ENCODE results near the gene LMF1. TPM values are rescaled to one million over a fixed set of nuclear protein-coding genes. Genes with fewer than 3 reads are reported as not detected.
"Not testable (repeated sequence)": the region's sequence is repeated elsewhere in the genome, so short reads cannot be mapped to it uniquely, and the experiment has no call there.

Gene LMF1
- total and polyA plus RNA-seq, 5 donors from 2014 or later: 9.9 to 40.0 (median 12.4) TPM

DNA sequence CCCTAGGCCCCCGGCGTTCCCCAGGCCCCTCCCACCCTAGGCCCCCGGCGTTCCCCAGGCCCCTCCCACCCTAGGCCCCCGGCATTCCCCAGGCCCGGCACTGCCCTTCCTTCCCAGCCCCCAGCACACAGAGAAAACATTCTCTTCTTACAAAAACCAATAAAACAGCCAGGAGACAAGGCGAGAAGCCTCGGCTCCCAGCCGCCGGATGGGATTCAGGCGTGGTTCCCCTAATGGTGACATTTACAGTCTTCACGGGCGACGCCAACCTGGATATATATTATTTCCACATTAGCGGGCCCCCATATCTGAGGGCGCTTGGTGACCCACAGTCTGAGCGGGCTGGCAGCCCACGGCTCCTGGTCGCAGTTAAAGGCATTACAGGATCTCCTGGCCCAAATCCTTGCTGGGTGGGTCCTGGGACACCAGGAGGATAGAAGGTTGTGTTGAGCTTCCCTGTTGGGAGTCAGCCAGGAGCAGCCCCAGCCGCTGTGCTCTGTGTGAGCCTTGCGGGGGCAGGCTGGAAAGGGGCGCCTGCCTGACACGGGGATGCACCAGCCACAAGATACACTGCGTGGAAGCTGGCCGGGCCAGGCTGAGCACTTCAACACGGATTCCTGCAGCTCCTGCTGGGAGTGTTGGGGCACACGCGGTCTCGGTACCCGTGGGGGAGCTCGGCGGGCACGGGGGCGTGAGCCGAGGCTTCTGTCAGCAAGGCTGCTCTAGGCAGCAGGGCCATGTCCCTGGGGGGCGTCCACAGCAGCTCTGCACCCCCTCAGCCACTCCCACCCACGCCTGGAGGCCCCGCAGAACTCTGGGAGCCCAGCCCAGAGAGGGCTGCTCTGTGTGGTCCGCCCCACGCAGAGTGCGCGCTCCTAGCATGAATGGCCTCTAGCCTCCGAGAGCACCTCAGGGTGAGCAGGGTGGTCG lies 83.7 kb downstream of the LMF1 start:
- ATAC-seq (ENCODE audit: low read depth in 2 of 2): no peak
- no peaks in the 10 kb centered on the region for H3K4me1 Mint-ChIP-seq
- no peak for DNase-seq

GRCh38 chr16:886084-886543 lies 84.7 kb downstream of the LMF1 start:
- Mint-ChIP-seq H3K4me3 (no peak overlapping the region), H3K9me3 (peaks cover 0 to 2% (median 0%) of the 10 kb centered on the region in 7 donors), H3K4me1 (no peaks in the 10 kb centered on the region), H3K27me3 (no peaks in the 10 kb centered on the region), H3K27ac (no peak overlapping the region), H3K36me3 (no peaks in the 10 kb centered on the region)
- H3K27ac ChIP-seq (ENCODE audit: insufficient read depth, low read length, poor library complexity, severe bottlenecking): no peak overlapping the region
- no peak overlapping the region for H3K4me3 ChIP-seq (ENCODE audit: low read depth, low read length)
- no peak for DNase-seq
- H3K9me3 ChIP-seq (ENCODE audit: control insufficient read depth in 2 of 2, low read length in 2 of 2): peaks cover 22% of the 10 kb centered on the region in 2 experiments
- peaks cover 12% of the 10 kb centered on the region for H3K36me3 ChIP-seq (ENCODE audit: control insufficient read depth, insufficient read depth, low read length)
- ATAC-seq (ENCODE audit: low read depth in 2 of 2): no peak
- H3K4me1 ChIP-seq (ENCODE audit: control insufficient read depth, insufficient read depth, low read length, poor library complexity, severe bottlenecking): no peaks in the 10 kb centered on the region
- no peaks in the 10 kb centered on the region for H3K27me3 ChIP-seq (ENCODE audit: control insufficient read depth, insufficient read depth, low read length)

More for the DNA sequence above, 83.7 kb downstream of the LMF1 start:
- Histone ChIP-seq H3K4me3 (ENCODE audit: low read depth, low read length) (no peak overlapping the region), H3K27me3 (ENCODE audit: control insufficient read depth, insufficient read depth, low read length) (no peaks in the 10 kb centered on the region), H3K4me1 (ENCODE audit: control insufficient read depth, insufficient read depth, low read length, poor library complexity, severe bottlenecking) (no peaks in the 10 kb centered on the region), H3K9me3 (ENCODE audit: control insufficient read depth in 2 of 2, low read length in 2 of 2) (peaks cover 22% of the 10 kb centered on the region in 2 experiments), H3K36me3 (ENCODE audit: control insufficient read depth, insufficient read depth, low read length) (peaks cover 12% of the 10 kb centered on the region), H3K27ac (ENCODE audit: insufficient read depth, low read length, poor library complexity, severe bottlenecking) (no peak overlapping the region)
- H3K27ac Mint-ChIP-seq: peak overlapping the region in 1 of 3 donors; percentile 46
- H3K9me3 Mint-ChIP-seq: peaks cover 0 to 2% (median 0%) of the 10 kb centered on the region in 7 donors
- H3K27me3 Mint-ChIP-seq: no peaks in the 10 kb centered on the region
- H3K4me3 Mint-ChIP-seq: no peak overlapping the region
- peaks cover 3% of the 10 kb centered on the region for H3K36me3 Mint-ChIP-seq

DNA sequence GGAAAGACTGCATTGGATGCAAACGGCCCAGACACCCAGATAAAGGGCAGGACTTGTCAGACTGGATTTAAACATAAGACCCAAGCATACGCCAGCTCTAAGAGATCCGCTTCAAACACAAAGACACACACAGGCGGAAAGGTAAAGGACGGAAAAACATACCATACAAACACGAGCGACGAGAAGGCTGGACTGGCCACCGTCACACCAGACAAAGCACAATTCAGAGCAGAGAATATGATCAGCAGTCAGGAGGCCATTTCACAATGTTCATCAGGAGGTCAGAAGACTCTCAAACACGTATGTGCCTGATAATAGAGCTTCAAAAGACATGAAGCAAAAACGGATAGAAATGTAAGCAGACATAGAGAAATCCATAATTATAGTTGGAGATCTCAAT lies 85.4 kb downstream of the LMF1 start:
- Mint-ChIP-seq H3K4me3 (no peak overlapping the region), H3K9me3 (peaks cover 0 to 2% (median 0%) of the 10 kb centered on the region in 7 donors), H3K36me3 (no peaks in the 10 kb centered on the region), H3K27ac (no peak overlapping the region), H3K27me3 (no peaks in the 10 kb centered on the region), H3K4me1 (no peaks in the 10 kb centered on the region)
- DNase-seq (no peak), ATAC-seq (ENCODE audit: low read depth in 2 of 2) (no peak)
- Histone ChIP-seq H3K4me3 (ENCODE audit: low read depth, low read length) (no peak overlapping the region), H3K9me3 (ENCODE audit: control insufficient read depth in 2 of 2, low read length in 2 of 2) (peaks cover 22% of the 10 kb centered on the region in 2 experiments), H3K4me1 (ENCODE audit: control insufficient read depth, insufficient read depth, low read length, poor library complexity, severe bottlenecking) (no peaks in the 10 kb centered on the region), H3K27ac (ENCODE audit: insufficient read depth, low read length, poor library complexity, severe bottlenecking) (no peak overlapping the region), H3K36me3 (ENCODE audit: control insufficient read depth, insufficient read depth, low read length) (peaks cover 12% of the 10 kb centered on the region), H3K27me3 (ENCODE audit: control insufficient read depth, insufficient read depth, low read length) (no peaks in the 10 kb centered on the region)

GRCh38 chr16:884232-884631 lies 86.6 kb downstream of the LMF1 start:
- Mint-ChIP-seq H3K4me1 (no peaks in the 10 kb centered on the region), H3K27me3 (no peaks in the 10 kb centered on the region), H3K36me3 (no peaks in the 10 kb centered on the region), H3K27ac (no peak overlapping the region), H3K4me3 (no peak overlapping the region), H3K9me3 (peaks cover 0 to 2% (median 0%) of the 10 kb centered on the region in 7 donors)
- no peaks in the 10 kb centered on the region for H3K4me1 ChIP-seq (ENCODE audit: control insufficient read depth, insufficient read depth, low read length, poor library complexity, severe bottlenecking)
- H3K36me3 ChIP-seq (ENCODE audit: control insufficient read depth, insufficient read depth, low read length): peaks cover 12% of the 10 kb centered on the region
- ATAC-seq (ENCODE audit: low read depth in 2 of 2) (no peak), DNase-seq (no peak)
- no peak overlapping the region for H3K27ac ChIP-seq (ENCODE audit: insufficient read depth, low read length, poor library complexity, severe bottlenecking)
- no peak overlapping the region for H3K4me3 ChIP-seq (ENCODE audit: low read depth, low read length)
- peaks cover 22% of the 10 kb centered on the region in 2 experiments for H3K9me3 ChIP-seq (ENCODE audit: control insufficient read depth in 2 of 2, low read length in 2 of 2)
- no peaks in the 10 kb centered on the region for H3K27me3 ChIP-seq (ENCODE audit: control insufficient read depth, insufficient read depth, low read length)

GRCh38 chr16:883781-884180 lies 87.0 kb downstream of the LMF1 start:
- no peak overlapping the region for H3K4me3 ChIP-seq (ENCODE audit: low read depth, low read length)
- peaks cover 22% of the 10 kb centered on the region in 2 experiments for H3K9me3 ChIP-seq (ENCODE audit: control insufficient read depth in 2 of 2, low read length in 2 of 2)
- H3K9me3 Mint-ChIP-seq: peaks cover 0 to 2% (median 0%) of the 10 kb centered on the region in 7 donors
- no peak overlapping the region for H3K4me3 Mint-ChIP-seq
- no peaks in the 10 kb centered on the region for H3K4me1 ChIP-seq (ENCODE audit: control insufficient read depth, insufficient read depth, low read length, poor library complexity, severe bottlenecking)
- ATAC-seq (ENCODE audit: low read depth in 2 of 2): no peak
- no peaks in the 10 kb centered on the region for H3K36me3 Mint-ChIP-seq
- H3K27ac ChIP-seq (ENCODE audit: insufficient read depth, low read length, poor library complexity, severe bottlenecking): no peak overlapping the region
- DNase-seq: no peak
- H3K27me3 Mint-ChIP-seq: no peaks in the 10 kb centered on the region
- no peaks in the 10 kb centered on the region for H3K4me1 Mint-ChIP-seq
- H3K27me3 ChIP-seq (ENCODE audit: control insufficient read depth, insufficient read depth, low read length): no peaks in the 10 kb centered on the region
- H3K27ac Mint-ChIP-seq: no peak overlapping the region
- peaks cover 12% of the 10 kb centered on the region for H3K36me3 ChIP-seq (ENCODE audit: control insufficient read depth, insufficient read depth, low read length)

DNA sequence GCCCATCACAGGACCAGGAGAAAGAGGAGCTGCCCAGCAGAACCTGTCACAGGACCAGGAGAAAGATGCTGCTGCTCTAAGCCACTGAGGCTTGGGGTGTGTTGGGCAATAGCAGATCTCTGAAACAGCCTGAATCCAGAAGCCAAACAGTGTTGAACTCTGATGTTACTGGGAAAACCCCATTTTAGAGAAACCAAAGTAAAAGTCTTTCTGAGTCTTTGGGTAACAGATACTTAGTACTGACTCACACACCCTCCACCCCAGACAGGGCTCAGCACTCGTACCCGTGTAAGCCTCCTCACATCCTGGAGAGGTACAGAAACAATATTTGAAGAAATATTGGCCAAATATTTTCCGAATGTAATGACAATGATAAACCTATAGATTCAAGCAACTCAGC lies 87.4 kb downstream of the LMF1 start:
- H3K27ac Mint-ChIP-seq: no peak overlapping the region
- Histone ChIP-seq H3K27me3 (ENCODE audit: control insufficient read depth, insufficient read depth, low read length) (no peaks in the 10 kb centered on the region), H3K4me3 (ENCODE audit: low read depth, low read length) (no peak overlapping the region), H3K36me3 (ENCODE audit: control insufficient read depth, insufficient read depth, low read length) (peaks cover 12% of the 10 kb centered on the region), H3K27ac (ENCODE audit: insufficient read depth, low read length, poor library complexity, severe bottlenecking) (no peak overlapping the region), H3K9me3 (ENCODE audit: control insufficient read depth in 2 of 2, low read length in 2 of 2) (peaks cover 22% of the 10 kb centered on the region in 2 experiments), H3K4me1 (ENCODE audit: control insufficient read depth, insufficient read depth, low read length, poor library complexity, severe bottlenecking) (no peaks in the 10 kb centered on the region)
- no peak for ATAC-seq (ENCODE audit: low read depth in 2 of 2)
- H3K9me3 Mint-ChIP-seq: peaks cover 0 to 2% (median 0%) of the 10 kb centered on the region in 7 donors
- H3K4me3 Mint-ChIP-seq: no peak overlapping the region
- no peaks in the 10 kb centered on the region for H3K36me3 Mint-ChIP-seq
- H3K27me3 Mint-ChIP-seq: no peaks in the 10 kb centered on the region
- no peak for DNase-seq
- no peaks in the 10 kb centered on the region for H3K4me1 Mint-ChIP-seq

GRCh38 chr16:882671-883070 lies 88.1 kb downstream of the LMF1 start:
- ATAC-seq (ENCODE audit: low read depth in 2 of 2); H3K27me3 Mint-ChIP-seq; H3K4me3 ChIP-seq (ENCODE audit: low read depth, low read length); H3K9me3 Mint-ChIP-seq; H3K27ac ChIP-seq (ENCODE audit: insufficient read depth, low read length, poor library complexity, severe bottlenecking); DNase-seq; H3K4me1 ChIP-seq (ENCODE audit: control insufficient read depth, insufficient read depth, low read length, poor library complexity, severe bottlenecking); H3K36me3 Mint-ChIP-seq; H3K4me3 Mint-ChIP-seq; H3K27me3 ChIP-seq (ENCODE audit: control insufficient read depth, insufficient read depth, low read length); H3K4me1 Mint-ChIP-seq: not testable (repeated sequence)
- Histone ChIP-seq H3K9me3 (ENCODE audit: control insufficient read depth in 2 of 2, low read length in 2 of 2) (peaks cover 22% of the 10 kb centered on the region in 2 experiments), H3K36me3 (ENCODE audit: control insufficient read depth, insufficient read depth, low read length) (peaks cover 12% of the 10 kb centered on the region)
- peak overlapping the region in 1 of 3 donors; percentile 9 for H3K27ac Mint-ChIP-seq
